ENCODE results near the gene E2F6. TPM values are rescaled to one million over a fixed set of nuclear protein-coding genes. Genes with fewer than 3 reads are reported as not detected.
A peak's percentile ranks its signal among the peaks of the same experiment; 100 is the strongest.

Gene E2F6
- total RNA-seq (2021) = 32.8 and 35.5 TPM in 2 replicates
- Bru-seq, nascent RNA = percentile 94 among the genes with signal in this experiment
- percentile 92 among the genes with signal in this experiment for BruChase-seq, experiment 1, labeled RNA remaining after a 2-hour chase
- BruChase-seq, experiment 2, labeled RNA remaining after a 6-hour chase = percentile 76 among the genes with signal in this experiment
- long read RNA-seq, transcript E2F6-202 (7 exons, 3,218 nt) = major isoform, 29 of 52 reads
- long read RNA-seq, transcript E2F6-212 (6 exons, 3,191 nt) = minor isoform, 8 of 52 reads
- long read RNA-seq, partial matches to known transcripts = 0 of 52 reads
- long read RNA-seq, other reads (novel, unspliced or antisense) = 7 of 52 reads

GRCh38 chr2:11465485-11466306 is at the start of gene E2F6:
Gene E2F6, minus strand, starts transcription at chr2:11466161. Its CDS starts 282 bp downstream, at chr2:11465879.
- Histone ChIP-seq H3K9me3 (ENCODE audit: low read depth, low read length, poor library complexity, severe bottlenecking) (no peaks in the 10 kb centered on the region), H3K27ac (ENCODE audit: low read depth, low read length, poor library complexity, severe bottlenecking) (peak within 1 kb of the TSS; percentile 90), H3K27me3 (replicated peaks; ENCODE audit: insufficient read depth, low read depth, low read length, poor library complexity) (no peaks in the 10 kb centered on the region), H3K4me3 (ENCODE audit: low read depth, low read length, poor library complexity, severe bottlenecking) (peak within 1 kb of the TSS; percentile 60), H3K4me1 (ENCODE audit: insufficient read depth, low read length, poor library complexity, severe bottlenecking) (peaks cover 3% of the 10 kb centered on the region), H3K36me3 (ENCODE audit: insufficient read depth, low read length, poor library complexity, severe bottlenecking) (peaks cover 23% of the 10 kb centered on the region)
- CTCF ChIA-PET = interaction anchor here (0.6 to 0.7 kb wide), 4 partner anchors 13 to 232 kb away, joined by 3 to 8 read pairs (median 4); no protein-coding TSS in a partner anchor
- POLR2A ChIA-PET (ENCODE audit: low non-redundant PET) = interaction anchor here (0.6 kb wide), 1 partner anchor 670 kb away, joined by 7 read pairs; no protein-coding TSS in a partner anchor
- TF ChIP-seq EZH2 (IDR thresholded peaks at IDR 0.05; ENCODE audit: borderline replicate concordance, low read depth, low read length, poor library complexity, severe bottlenecking) (no peak), CTCF (conservative IDR thresholded peaks at IDR 0.05; ENCODE audit: low read depth, low read length) (no peak)
- DNase-seq (ENCODE audit: low spot score) = peak; percentile 97
- BruUV-seq (replicated peaks) = no TSS peak
- intact Hi-C loops (cut with micrococcal nuclease; ENCODE audit: unreplicated experiment) = no loop called here

- H3K4me1 ChIP-seq (ENCODE audit: insufficient read depth, low read length, poor library complexity, severe bottlenecking) = no peaks in the 10 kb centered on the region
- H3K27ac ChIP-seq (ENCODE audit: low read depth, low read length, poor library complexity, severe bottlenecking) = no peak overlapping the region
- ChIA-PET POLR2A (ENCODE audit: low non-redundant PET) (no interaction called here), CTCF (interaction anchor here (0.6 kb wide), 1 partner anchor 680 kb away, joined by 3 read pairs; no protein-coding TSS in a partner anchor)
- no peak for DNase-seq (ENCODE audit: low spot score)
- no peaks in the 10 kb centered on the region for H3K9me3 ChIP-seq (ENCODE audit: low read depth, low read length, poor library complexity, severe bottlenecking)
- no TSS peak for BruUV-seq (replicated peaks)
- H3K4me3 ChIP-seq (ENCODE audit: low read depth, low read length, poor library complexity, severe bottlenecking) = no peak overlapping the region
- no peak for TF ChIP-seq EZH2 (IDR thresholded peaks at IDR 0.05; ENCODE audit: borderline replicate concordance, low read depth, low read length, poor library complexity, severe bottlenecking)
- TF ChIP-seq CTCF (conservative IDR thresholded peaks at IDR 0.05; ENCODE audit: low read depth, low read length) = no peak
- intact Hi-C loops (cut with micrococcal nuclease; ENCODE audit: unreplicated experiment) = no loop called here
- H3K36me3 ChIP-seq (ENCODE audit: insufficient read depth, low read length, poor library complexity, severe bottlenecking) = no peaks in the 10 kb centered on the region
- H3K27me3 ChIP-seq (replicated peaks; ENCODE audit: insufficient read depth, low read depth, low read length, poor library complexity) = no peaks in the 10 kb centered on the region
Observed at GRCh38 chr2:11515490-11515981, 49.6 kb upstream of the E2F6 start.

GRCh38 chr2:11514904-11515303 is 48.9 kb upstream of the E2F6 start:
- H3K9me3 ChIP-seq (ENCODE audit: low read depth, low read length, poor library complexity, severe bottlenecking) = no peaks in the 10 kb centered on the region
- no peak overlapping the region for H3K27ac ChIP-seq (ENCODE audit: low read depth, low read length, poor library complexity, severe bottlenecking)
- intact Hi-C loops (cut with micrococcal nuclease; ENCODE audit: unreplicated experiment) = no loop called here
- POLR2A ChIA-PET (ENCODE audit: low non-redundant PET) = no interaction called here
- TF ChIP-seq EZH2 (IDR thresholded peaks at IDR 0.05; ENCODE audit: borderline replicate concordance, low read depth, low read length, poor library complexity, severe bottlenecking) = no peak
- no peak for TF ChIP-seq CTCF (conservative IDR thresholded peaks at IDR 0.05; ENCODE audit: low read depth, low read length)
- BruUV-seq (replicated peaks) = no TSS peak
- CTCF ChIA-PET = no interaction called here
- no peak for DNase-seq (ENCODE audit: low spot score)
- no peaks in the 10 kb centered on the region for H3K36me3 ChIP-seq (ENCODE audit: insufficient read depth, low read length, poor library complexity, severe bottlenecking)
- H3K4me1 ChIP-seq (ENCODE audit: insufficient read depth, low read length, poor library complexity, severe bottlenecking) = no peaks in the 10 kb centered on the region
- no peaks in the 10 kb centered on the region for H3K27me3 ChIP-seq (replicated peaks; ENCODE audit: insufficient read depth, low read depth, low read length, poor library complexity)
- H3K4me3 ChIP-seq (ENCODE audit: low read depth, low read length, poor library complexity, severe bottlenecking) = no peak overlapping the region

All from A673 (cell line).